Testis (tissue), 3 donors: ENCODE data around the gene POLDIP2. TPM values are rescaled to one million over a fixed set of nuclear protein-coding genes. Genes with fewer than 3 reads are reported as not detected.

Experiments used
- DNase-seq: peaks from one replicate; pipeline ENCODE4 v3.0.0-alpha.2; 2019
- H3K27ac ChIP-seq, 2 donors: fragments of 200-600 bp; sonication (generic); one replicate each; pipeline ENCODE4 v1.5.1; 2019
- H3K27me3 ChIP-seq: fragments of 200-600 bp; sonication (generic); one replicate; pipeline ENCODE4 v1.5.1; 2019
- H3K36me3 ChIP-seq: fragments of 200-600 bp; sonication (generic); one replicate; pipeline ENCODE4 v1.5.1; 2017; ENCODE audit warnings: low read depth; ENCODE audit errors: missing control alignments
- H3K4me1 ChIP-seq: fragments of 200-600 bp; sonication (generic); one replicate; pipeline ENCODE4 v1.5.1; 2019
- H3K4me3 ChIP-seq, 2 donors: fragments of 200-600 bp; sonication (generic); one replicate each; pipeline ENCODE4 v1.5.1; 2017 to 2019
- H3K9me3 ChIP-seq: fragments of 200-600 bp; sonication (generic); one replicate; pipeline ENCODE4 v1.5.1; 2017
- POLR2A ChIP-seq: fragments of 450-650 bp; IDR thresholded peaks from one replicate; pipeline ENCODE4 v1.6.1; 2017; ENCODE audit warnings: antibody characterized with exemption, mild to moderate bottlenecking, moderate library complexity
- WGBS, 2 donors: methylation state at CpG; one replicate each; pipeline ENCODE4 v1.1.5; 2018; 5-methylcytosine and 5-hydroxymethylcytosine counted together
- intact Hi-C: fragments of 100-400 bp; cut with DNase I; formaldehyde crosslinking; loops from one replicate; pipeline ENCODE4 v1.15.1; 2023; ENCODE audit warnings: low total_unique reads
- polyA plus RNA-seq: library from polyadenylated mRNA; stranded (reverse); fragments of 350-450 nt; fragmentation: Illumina TruSeq; extraction: RNeasy Lipid Tissue Mini Kit (QIAGEN cat#74804); gene quantifications from one replicate; pipeline ENCODE4 v1.2.3, GENCODE V29; 2014; ENCODE audit warnings: low read depth, low replicate concordance; ENCODE audit not compliant: insufficient read depth
- total RNA-seq, 2 donors: library from RNA; depleted of rRNA; stranded (reverse); fragments of >200 nt; gene quantifications; one replicate each; pipeline ENCODE4 v1.2.3, GENCODE V29; 2016
- TF ChIP-seq, protein P1 (sequence below), 3 experiments: fragments of 450-650 bp in 2 of 3; fragments of 200-600 bp in 1 of 3; sonication (generic) in 1 of 3; IDR thresholded peaks; one replicate each; pipeline ENCODE4 v1.5.1; 2016 to 2019; ENCODE audit warnings: antibody characterized with exemption in 3 of 3, mild to moderate bottlenecking in 2 of 3, moderate library complexity in 1 of 3

POLDIP2 gene
- total and polyA plus RNA-seq, 3 donors from 2014 or later: 139 to 154 (median 143) TPM

DNA sequence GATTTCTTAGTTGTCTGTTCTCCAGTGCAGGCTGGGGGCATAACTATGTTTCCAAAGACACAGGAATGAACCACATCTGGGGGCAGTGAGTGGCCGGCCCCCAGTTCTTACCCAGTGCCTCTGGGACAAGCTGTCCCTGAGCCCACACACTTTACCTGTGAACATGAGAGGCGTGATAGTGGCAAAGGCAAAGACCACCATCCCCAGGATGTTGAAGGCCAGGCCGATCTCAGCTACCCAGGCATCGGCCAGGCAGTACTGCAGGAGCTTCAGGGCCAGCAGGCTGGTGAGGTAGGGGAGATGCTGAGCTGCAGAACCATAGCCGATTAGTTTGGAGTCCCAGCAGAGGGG, 47.1 kb upstream of the POLDIP2 start:
- WGBS, 2 donors: 74 to 82% methylated on average over 5 of the region's 5 CpGs
- Histone ChIP-seq H3K27me3 (no peaks in the 10 kb centered on the region), H3K4me1 (peaks cover 12% of the 10 kb centered on the region), H3K9me3 (no peaks in the 10 kb centered on the region), H3K4me3 (no peak overlapping the region), H3K36me3 (no peaks in the 10 kb centered on the region), H3K27ac (no peak overlapping the region)
- no peak for DNase-seq
- intact Hi-C loops: no loop called here
- TF ChIP-seq POLR2A: no peak
- TF ChIP-seq, protein P1, sequence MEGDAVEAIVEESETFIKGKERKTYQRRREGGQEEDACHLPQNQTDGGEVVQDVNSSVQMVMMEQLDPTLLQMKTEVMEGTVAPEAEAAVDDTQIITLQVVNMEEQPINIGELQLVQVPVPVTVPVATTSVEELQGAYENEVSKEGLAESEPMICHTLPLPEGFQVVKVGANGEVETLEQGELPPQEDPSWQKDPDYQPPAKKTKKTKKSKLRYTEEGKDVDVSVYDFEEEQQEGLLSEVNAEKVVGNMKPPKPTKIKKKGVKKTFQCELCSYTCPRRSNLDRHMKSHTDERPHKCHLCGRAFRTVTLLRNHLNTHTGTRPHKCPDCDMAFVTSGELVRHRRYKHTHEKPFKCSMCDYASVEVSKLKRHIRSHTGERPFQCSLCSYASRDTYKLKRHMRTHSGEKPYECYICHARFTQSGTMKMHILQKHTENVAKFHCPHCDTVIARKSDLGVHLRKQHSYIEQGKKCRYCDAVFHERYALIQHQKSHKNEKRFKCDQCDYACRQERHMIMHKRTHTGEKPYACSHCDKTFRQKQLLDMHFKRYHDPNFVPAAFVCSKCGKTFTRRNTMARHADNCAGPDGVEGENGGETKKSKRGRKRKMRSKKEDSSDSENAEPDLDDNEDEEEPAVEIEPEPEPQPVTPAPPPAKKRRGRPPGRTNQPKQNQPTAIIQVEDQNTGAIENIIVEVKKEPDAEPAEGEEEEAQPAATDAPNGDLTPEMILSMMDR (IDR thresholded peaks at IDR 0.05): no peak

DNA sequence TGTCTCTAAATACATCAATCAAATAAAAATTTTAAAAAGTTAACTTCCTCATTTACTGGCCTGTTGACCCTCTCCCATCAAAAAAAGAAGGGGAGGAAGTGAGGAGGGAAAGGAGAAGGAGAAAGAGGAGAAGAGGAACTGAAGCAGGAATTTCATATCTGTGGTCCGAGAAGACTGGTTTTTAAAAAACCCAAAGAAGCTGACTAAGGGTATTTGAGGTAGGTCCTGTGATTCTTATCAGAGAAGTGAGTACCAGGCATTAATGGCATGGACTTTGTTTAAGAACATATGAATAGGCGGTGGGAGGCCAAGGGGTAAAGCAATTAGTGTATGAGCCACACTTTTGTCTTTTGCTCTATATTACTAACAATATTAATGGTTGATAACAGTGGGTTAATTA, 46.7 kb upstream of the POLDIP2 start:
- H3K4me1 ChIP-seq: peaks cover 12% of the 10 kb centered on the region
- intact Hi-C loops: no loop called here
- no peak overlapping the region for H3K27ac ChIP-seq
- H3K36me3 ChIP-seq: no peaks in the 10 kb centered on the region
- DNase-seq: no peak
- TF ChIP-seq POLR2A: no peak
- TF ChIP-seq, protein P1 (IDR thresholded peaks at IDR 0.05): no peak
- H3K9me3 ChIP-seq: no peaks in the 10 kb centered on the region
- no peaks in the 10 kb centered on the region for H3K27me3 ChIP-seq
- WGBS, 2 donors: 79 to 84% methylated on average over 2 of the region's 2 CpGs
- no peak overlapping the region for H3K4me3 ChIP-seq

DNA sequence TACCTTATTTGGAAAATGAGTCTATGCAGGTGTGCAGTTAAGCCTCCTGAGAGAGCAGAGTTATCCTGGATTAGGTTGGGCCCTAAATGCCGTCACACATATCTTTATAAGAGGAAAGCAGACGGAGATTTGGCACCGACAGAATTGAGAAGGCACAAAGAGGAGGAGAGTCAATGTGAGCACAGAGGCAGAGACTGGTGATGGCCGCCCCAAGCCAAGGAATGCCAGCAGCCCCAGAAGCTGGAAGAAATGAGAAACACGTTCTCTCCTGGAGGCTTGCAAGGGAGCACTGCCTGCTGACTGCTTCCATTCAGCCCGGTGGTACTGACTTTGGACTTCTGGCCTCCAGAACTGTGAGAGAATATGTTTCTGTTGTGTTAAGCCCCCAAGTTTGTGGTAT, 45.5 kb upstream of the POLDIP2 start:
- peaks cover 12% of the 10 kb centered on the region for H3K4me1 ChIP-seq
- no peaks in the 10 kb centered on the region for H3K36me3 ChIP-seq
- no peak for DNase-seq
- no peak overlapping the region for H3K27ac ChIP-seq
- H3K9me3 ChIP-seq: no peaks in the 10 kb centered on the region
- intact Hi-C loops: no loop called here
- H3K27me3 ChIP-seq: no peaks in the 10 kb centered on the region
- WGBS, 2 donors: 83 to 87% methylated on average over 6 of the region's 6 CpGs
- H3K4me3 ChIP-seq: no peak overlapping the region
- TF ChIP-seq POLR2A: no peak
- TF ChIP-seq, protein P1 (IDR thresholded peaks at IDR 0.05): no peak

DNA sequence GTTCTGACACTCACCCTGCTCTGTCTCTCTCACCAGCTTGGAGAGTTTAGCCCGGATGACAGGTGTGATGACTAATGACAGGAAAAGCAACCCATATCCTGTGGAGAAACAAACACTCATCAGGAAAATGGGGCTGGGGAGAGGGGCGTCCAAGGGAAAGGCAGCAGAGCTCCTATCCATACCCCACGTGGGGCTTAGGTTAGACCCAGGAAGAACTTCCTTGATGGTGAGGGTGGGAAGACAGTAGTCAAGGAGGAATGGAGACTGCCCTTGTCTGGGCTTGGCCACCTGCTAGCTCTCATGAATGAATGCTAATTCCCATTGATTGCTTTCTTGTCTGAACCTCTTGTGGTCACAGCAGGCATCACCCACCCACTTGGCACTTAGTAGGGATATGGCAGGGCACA, 44.9 kb upstream of the POLDIP2 start:
- intact Hi-C loops: no loop called here
- DNase-seq: no peak
- Histone ChIP-seq H3K9me3 (no peaks in the 10 kb centered on the region), H3K4me3 (no peak overlapping the region), H3K36me3 (no peaks in the 10 kb centered on the region), H3K27me3 (no peaks in the 10 kb centered on the region), H3K4me1 (peaks cover 12% of the 10 kb centered on the region), H3K27ac (no peak overlapping the region)
- TF ChIP-seq POLR2A: no peak
- TF ChIP-seq, protein P1 (IDR thresholded peaks at IDR 0.05): no peak
- WGBS, 2 donors: 49 to 51% methylated on average over 3 of the region's 3 CpGs

DNA sequence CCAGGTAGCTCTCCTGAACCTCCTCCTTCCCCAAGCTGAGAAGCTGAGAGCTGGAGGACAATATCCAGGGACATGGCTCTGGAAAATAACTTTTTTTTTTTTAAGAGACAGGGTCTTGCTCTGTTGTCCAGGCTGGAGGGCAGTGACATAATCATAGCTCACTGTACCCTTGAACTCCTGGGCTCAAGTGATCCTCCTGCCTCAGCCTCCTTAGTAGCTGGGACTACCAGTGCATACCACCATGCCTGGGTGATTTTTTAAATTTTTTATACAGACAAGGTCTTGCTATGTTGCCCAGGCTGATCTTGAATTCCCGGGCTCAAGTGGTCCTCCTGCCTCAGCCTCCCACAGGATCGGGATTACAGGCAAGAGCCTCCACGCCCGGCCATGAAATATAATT, 42.5 kb upstream of the POLDIP2 start:
- intact Hi-C loops: no loop called here
- peaks cover 7% of the 10 kb centered on the region for H3K4me1 ChIP-seq
- TF ChIP-seq, protein P1 (IDR thresholded peaks at IDR 0.05): no peak
- TF ChIP-seq POLR2A: no peak
- H3K9me3 ChIP-seq: no peaks in the 10 kb centered on the region
- H3K4me3 ChIP-seq: no peak overlapping the region
- H3K27ac ChIP-seq: no peak overlapping the region
- no peaks in the 10 kb centered on the region for H3K36me3 ChIP-seq
- no peak for DNase-seq
- 93 to 96% methylated on average over 4 of the region's 4 CpGs for WGBS, 2 donors
- no peaks in the 10 kb centered on the region for H3K27me3 ChIP-seq
